Measurements from ENCODE around the gene PAIP2B.

PAIP2B gene, protein sequence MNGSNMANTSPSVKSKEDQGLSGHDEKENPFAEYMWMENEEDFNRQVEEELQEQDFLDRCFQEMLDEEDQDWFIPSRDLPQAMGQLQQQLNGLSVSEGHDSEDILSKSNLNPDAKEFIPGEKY

DNA sequence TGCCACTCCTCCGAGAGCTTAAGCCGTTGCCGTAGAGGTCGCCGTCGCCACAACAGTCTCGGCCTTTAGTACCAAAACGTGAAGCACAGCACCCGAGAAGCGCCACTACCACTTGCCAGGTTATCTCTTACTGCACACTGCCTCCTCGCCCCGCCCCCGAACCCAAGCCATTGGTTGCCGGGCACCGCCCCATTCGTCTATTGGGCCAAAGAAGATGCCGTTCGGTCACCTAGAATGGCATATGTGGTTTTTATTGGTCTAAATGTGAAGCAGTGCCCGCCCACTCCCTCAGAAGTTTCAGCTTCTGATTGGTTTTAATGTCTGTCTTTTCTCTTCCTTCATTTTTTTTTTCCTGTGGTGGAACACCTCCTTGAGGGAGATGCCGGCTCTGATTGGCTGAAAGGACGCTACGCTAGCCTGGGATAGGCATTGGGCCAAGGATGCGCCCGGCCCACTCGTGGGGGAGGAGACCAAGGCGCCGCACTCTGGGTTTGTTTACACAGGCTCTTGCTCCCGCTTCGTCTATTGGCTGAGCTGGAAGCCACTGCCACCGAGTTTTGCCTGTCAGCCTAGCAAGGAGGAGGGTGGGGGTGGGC is at the start of gene PAIP2B:
TSS of gene PAIP2B (minus strand) at position 139 of the 596 bp plus-strand sequence. CDS start 24,514 bp downstream, outside the sequence.
- TF ChIP-seq, protein P1, sequence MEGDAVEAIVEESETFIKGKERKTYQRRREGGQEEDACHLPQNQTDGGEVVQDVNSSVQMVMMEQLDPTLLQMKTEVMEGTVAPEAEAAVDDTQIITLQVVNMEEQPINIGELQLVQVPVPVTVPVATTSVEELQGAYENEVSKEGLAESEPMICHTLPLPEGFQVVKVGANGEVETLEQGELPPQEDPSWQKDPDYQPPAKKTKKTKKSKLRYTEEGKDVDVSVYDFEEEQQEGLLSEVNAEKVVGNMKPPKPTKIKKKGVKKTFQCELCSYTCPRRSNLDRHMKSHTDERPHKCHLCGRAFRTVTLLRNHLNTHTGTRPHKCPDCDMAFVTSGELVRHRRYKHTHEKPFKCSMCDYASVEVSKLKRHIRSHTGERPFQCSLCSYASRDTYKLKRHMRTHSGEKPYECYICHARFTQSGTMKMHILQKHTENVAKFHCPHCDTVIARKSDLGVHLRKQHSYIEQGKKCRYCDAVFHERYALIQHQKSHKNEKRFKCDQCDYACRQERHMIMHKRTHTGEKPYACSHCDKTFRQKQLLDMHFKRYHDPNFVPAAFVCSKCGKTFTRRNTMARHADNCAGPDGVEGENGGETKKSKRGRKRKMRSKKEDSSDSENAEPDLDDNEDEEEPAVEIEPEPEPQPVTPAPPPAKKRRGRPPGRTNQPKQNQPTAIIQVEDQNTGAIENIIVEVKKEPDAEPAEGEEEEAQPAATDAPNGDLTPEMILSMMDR (conservative IDR thresholded peaks at IDR 0.05; ENCODE audit: low read depth, low read length) = no peak
- DNase-seq (ENCODE audit: low read depth) = peak; percentile 98
- H3K4me3 ChIP-seq (ENCODE audit: low read length) = peak within 1 kb of the TSS; percentile 81

DNA sequence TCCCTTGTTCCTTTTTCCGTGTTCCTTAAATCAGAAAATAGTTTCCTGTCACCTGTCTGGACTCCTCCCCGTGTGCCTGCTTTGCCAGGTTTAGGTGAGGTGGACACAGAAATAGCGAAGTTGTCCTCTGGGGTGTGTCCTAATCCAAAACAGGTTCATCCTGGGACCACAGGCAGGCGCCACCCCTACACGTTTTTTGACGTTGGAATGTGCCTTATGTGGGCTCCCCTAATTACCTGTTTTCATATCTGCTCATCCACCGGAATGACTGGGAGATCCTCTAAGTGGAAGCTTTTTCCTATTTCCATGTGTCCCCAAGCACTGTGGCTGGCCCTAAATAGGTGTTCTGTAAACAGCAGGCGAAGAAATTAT is 49.0 kb upstream of the PAIP2B start:
- TF ChIP-seq, protein P1 (conservative IDR thresholded peaks at IDR 0.05; ENCODE audit: low read depth, low read length) = no peak
- H3K4me3 ChIP-seq (ENCODE audit: low read length) = peak overlapping the region; percentile 24
- no peak for DNase-seq (ENCODE audit: low read depth)

DNA sequence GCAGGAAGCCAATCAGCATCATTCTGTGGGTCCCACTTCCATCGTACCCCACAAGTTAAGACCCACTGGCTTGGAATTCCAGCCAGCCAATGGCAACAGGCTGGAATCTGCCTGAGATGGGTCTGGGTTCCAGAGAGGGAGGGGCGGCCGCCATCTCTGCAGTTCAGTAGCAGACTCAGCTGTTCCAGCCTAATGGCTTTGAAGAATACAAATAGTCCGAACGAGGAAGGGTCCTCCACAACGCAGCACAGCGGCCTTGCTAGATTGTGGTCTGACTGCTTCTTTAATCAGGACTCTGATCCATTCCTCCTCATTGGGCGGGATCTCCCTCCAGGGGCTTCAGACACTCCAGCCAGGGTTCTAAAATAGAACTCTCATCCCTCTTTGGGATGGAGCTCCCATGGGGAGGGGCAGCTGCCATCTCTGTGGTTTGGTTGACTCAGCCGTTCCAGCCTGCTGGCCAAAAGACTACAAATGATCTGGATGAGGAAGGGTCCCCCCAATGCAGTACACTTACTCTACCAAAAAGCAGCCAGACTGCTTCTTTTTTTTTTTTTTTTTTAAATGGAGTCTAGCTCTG is 42.7 kb upstream of the PAIP2B start:
- H3K4me3 ChIP-seq (ENCODE audit: low read length) = no peak overlapping the region
- DNase-seq (ENCODE audit: low read depth) = no peak
- TF ChIP-seq, protein P1 (conservative IDR thresholded peaks at IDR 0.05; ENCODE audit: low read depth, low read length) = no peak

DNA sequence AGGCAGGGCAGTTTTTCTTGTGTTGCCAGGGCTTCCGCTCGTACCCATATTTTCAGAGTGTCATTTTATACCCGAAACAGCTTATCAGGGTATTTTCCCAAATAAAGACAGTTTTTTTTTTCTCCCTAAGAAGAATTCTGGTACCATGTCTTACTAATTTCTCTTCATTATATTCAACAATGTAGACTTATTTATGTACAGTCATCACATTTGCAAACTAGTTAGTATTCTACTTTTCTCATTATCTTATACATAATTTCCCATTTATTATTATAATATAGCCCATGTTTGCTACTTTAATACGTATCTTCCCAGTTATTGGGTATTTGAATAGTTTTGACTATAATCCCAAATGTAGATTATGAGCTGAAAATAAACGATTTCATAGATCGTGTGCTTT is 36.5 kb upstream of the PAIP2B start:
- DNase-seq (ENCODE audit: low read depth) = no peak
- TF ChIP-seq, protein P1 (conservative IDR thresholded peaks at IDR 0.05; ENCODE audit: low read depth, low read length) = no peak
- no peak overlapping the region for H3K4me3 ChIP-seq (ENCODE audit: low read length)

DNA sequence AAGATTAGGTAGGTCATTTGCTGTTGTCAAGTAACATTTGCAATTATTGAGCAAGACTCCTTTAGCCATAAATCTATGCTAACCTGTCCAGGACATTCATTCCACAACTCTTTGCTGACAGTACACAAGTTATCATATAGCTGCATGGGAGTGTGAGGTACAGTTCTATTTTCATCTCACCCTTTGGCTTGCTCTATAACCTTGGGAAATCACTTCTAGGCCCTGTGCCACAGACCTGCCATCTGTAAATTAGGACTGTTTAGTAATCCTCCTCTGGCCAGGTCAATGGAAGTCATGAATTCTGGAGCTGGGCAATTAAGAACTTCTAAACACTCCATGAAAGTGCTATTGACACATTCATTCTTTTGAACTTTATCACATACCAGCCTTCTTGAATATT is 34.6 kb upstream of the PAIP2B start:
- TF ChIP-seq, protein P1 (conservative IDR thresholded peaks at IDR 0.05; ENCODE audit: low read depth, low read length) = no peak
- no peak for DNase-seq (ENCODE audit: low read depth)
- H3K4me3 ChIP-seq (ENCODE audit: low read length) = no peak overlapping the region

- TF ChIP-seq, protein P1 (conservative IDR thresholded peaks at IDR 0.05; ENCODE audit: low read depth, low read length) = no peak
- no peak overlapping the region for H3K4me3 ChIP-seq (ENCODE audit: low read length)
- no peak for DNase-seq (ENCODE audit: low read depth)
Observed at GRCh38 chr2:71256421-71256820, 29.5 kb upstream of the PAIP2B start.

GRCh38 chr2:71254776-71255175 is 27.9 kb upstream of the PAIP2B start:
- no peak for DNase-seq (ENCODE audit: low read depth)
- TF ChIP-seq, protein P1 (conservative IDR thresholded peaks at IDR 0.05; ENCODE audit: low read depth, low read length) = no peak

More at GRCh38 chr2:71254776-71255175, 27.9 kb upstream of the PAIP2B start:
- H3K4me3 ChIP-seq (ENCODE audit: low read length) = no peak overlapping the region

Data from retinal pigment epithelial cell (primary cell).